ENCODE data around the gene AIRE. TPM values are rescaled to one million over a fixed set of nuclear protein-coding genes. Genes with fewer than 3 reads are reported as not detected.

AIRE gene
- total RNA-seq, 1 donor from 2014 or later: 0.75 TPM

GRCh38 chr21:44286086-44286715, 525 bp downstream of the AIRE start:
- intact Hi-C loops (cut with DNase I): no loop called here
- TF ChIP-seq CTCF (IDR thresholded peaks at IDR 0.05): no peak
- H3K27ac ChIP-seq: no peak overlapping the region
- H3K27me3 ChIP-seq: no peaks in the 10 kb centered on the region
- no peaks in the 10 kb centered on the region for H3K9me3 ChIP-seq
- no peaks in the 10 kb centered on the region for H3K36me3 ChIP-seq
- no peak for DNase-seq (ENCODE audit: low spot score in 2 of 2)
- no peaks in the 10 kb centered on the region for H3K4me1 ChIP-seq
- peak overlapping the region; percentile 15 to 35 for H3K4me3 ChIP-seq

GRCh38 chr21:44286716-44287632, 1.3 kb downstream of the AIRE start:
- Histone ChIP-seq H3K36me3 (no peaks in the 10 kb centered on the region), H3K9me3 (no peaks in the 10 kb centered on the region), H3K4me1 (no peaks in the 10 kb centered on the region), H3K4me3 (no peak overlapping the region), H3K27ac (no peak overlapping the region), H3K27me3 (no peaks in the 10 kb centered on the region)
- intact Hi-C loops (cut with DNase I): no loop called here
- no peak for TF ChIP-seq CTCF (IDR thresholded peaks at IDR 0.05)
- no peak for DNase-seq (ENCODE audit: low spot score in 2 of 2)

GRCh38 chr21:44288251-44289110, 2.8 kb downstream of the AIRE start:
- intact Hi-C loops (cut with DNase I): no loop called here
- DNase-seq (ENCODE audit: low spot score in 2 of 2): no peak
- no peaks in the 10 kb centered on the region for H3K27me3 ChIP-seq

DNA sequence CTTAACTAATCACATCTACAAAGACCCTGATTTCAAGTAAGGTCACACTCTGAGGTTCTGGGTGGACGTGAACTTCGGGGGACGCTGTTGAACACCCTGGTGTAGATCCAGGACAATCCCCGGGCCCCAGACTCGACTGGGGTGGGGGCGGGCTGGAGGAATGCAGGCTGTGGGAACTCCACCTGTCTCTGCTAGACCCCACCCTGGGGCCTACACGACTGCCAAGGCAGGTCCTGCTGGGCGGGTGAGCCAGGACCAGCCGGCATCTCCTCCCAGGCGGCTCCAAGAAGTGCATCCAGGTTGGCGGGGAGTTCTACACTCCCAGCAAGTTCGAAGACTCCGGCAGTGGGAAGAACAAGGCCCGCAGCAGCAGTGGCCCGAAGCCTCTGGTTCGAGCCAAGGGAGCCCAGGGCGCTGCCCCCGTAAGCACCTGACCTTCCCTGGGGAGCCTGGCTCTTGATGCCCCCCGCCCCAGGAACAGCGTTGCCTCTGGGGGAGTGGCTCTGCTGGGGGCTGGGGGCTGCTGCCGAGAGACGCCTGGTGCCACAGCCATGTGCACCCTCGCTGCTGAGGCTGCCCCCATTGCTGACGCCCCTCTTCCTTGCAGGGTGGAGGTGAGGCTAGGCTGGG, 3.8 kb downstream of the AIRE start:
- no peak for TF ChIP-seq CTCF (IDR thresholded peaks at IDR 0.05)
- DNase-seq (ENCODE audit: low spot score in 2 of 2): no peak
- intact Hi-C loops (cut with DNase I): no loop called here
- Histone ChIP-seq H3K4me1 (no peaks in the 10 kb centered on the region), H3K27me3 (no peaks in the 10 kb centered on the region), H3K36me3 (no peaks in the 10 kb centered on the region), H3K9me3 (no peaks in the 10 kb centered on the region), H3K27ac (no peak overlapping the region), H3K4me3 (no peak overlapping the region)

More at GRCh38 chr21:44288251-44289110, 2.8 kb downstream of the AIRE start:
- no peaks in the 10 kb centered on the region for H3K9me3 ChIP-seq
- H3K36me3 ChIP-seq: no peaks in the 10 kb centered on the region
- TF ChIP-seq CTCF (IDR thresholded peaks at IDR 0.05): no peak
- H3K4me3 ChIP-seq: no peak overlapping the region
- no peaks in the 10 kb centered on the region for H3K4me1 ChIP-seq
- H3K27ac ChIP-seq: no peak overlapping the region
